Spinal cord (tissue), 10 donors: ENCODE measurements around the gene PATE2. TPM values are rescaled to one million over a fixed set of nuclear protein-coding genes. Genes with fewer than 3 reads are reported as not detected.

Experiments
- DNase-seq, 6 donors: peaks; one replicate each; pipeline versions ENCODE4 v3.0.0 to v3.0.0-alpha.2; 2013 to 2015; ENCODE audit warnings: low spot score in 6 of 6, low read depth in 4 of 6
- H3K27ac ChIP-seq: one replicate; pipeline ENCODE4 v1.5.1; 2013; ENCODE audit warnings: low read depth, low read length, control low read depth
- H3K27me3 ChIP-seq: one replicate; pipeline ENCODE4 v1.6.1; 2013; ENCODE audit warnings: low read length; ENCODE audit not compliant: control insufficient read depth, insufficient read depth
- H3K36me3 ChIP-seq: one replicate; pipeline ENCODE4 v1.6.1; 2013; ENCODE audit warnings: low read length; ENCODE audit not compliant: control insufficient read depth, insufficient read depth
- H3K4me1 ChIP-seq: one replicate; pipeline ENCODE4 v1.6.1; 2013; ENCODE audit warnings: low read length; ENCODE audit not compliant: control insufficient read depth, insufficient read depth
- H3K4me3 ChIP-seq: one replicate; pipeline ENCODE4 v1.5.1; 2013; ENCODE audit warnings: low read depth, low read length, control low read depth
- H3K9me3 ChIP-seq: one replicate; pipeline ENCODE4 v1.6.1; 2013; ENCODE audit warnings: low read length; ENCODE audit not compliant: control insufficient read depth, insufficient read depth
- WGBS: methylation state at CpG from one replicate; pipeline ENCODE4 v1.1.5; 2013; ENCODE audit warnings: missing lambda C conversion rate; ENCODE audit not compliant: insufficient coverage; 5-methylcytosine and 5-hydroxymethylcytosine counted together
- polyA plus RNA-seq, 2 donors: library from polyadenylated mRNA; unstranded; fragments of 120-200 nt; gene quantifications; one replicate each; pipeline ENCODE4 v1.2.1, GENCODE V29; 2013; ENCODE audit not compliant: insufficient read length in 2 of 2
- total RNA-seq, 2 donors: library from RNA; depleted of rRNA in 1 of 2; stranded (reverse); fragments of 120-200 nt in 1 of 2; fragments of >200 nt in 1 of 2; gene quantifications; one replicate each; pipeline versions ENCODE4 v1.2.3 to v1.2.4, GENCODE V29; 2013 to 2014
- donor health status: healthy.

Gene PATE2
- total and polyA plus RNA-seq, 4 donors = 0.23 to 1.5 (median 0.72) TPM

GRCh38 chr11:125772834-125773505 is 5.7 kb downstream of the PATE2 start:
- Histone ChIP-seq H3K4me3 (no peak overlapping the region), H3K9me3 (no peaks in the 10 kb centered on the region), H3K27me3 (no peaks in the 10 kb centered on the region), H3K4me1 (no peaks in the 10 kb centered on the region), H3K36me3 (no peaks in the 10 kb centered on the region), H3K27ac (no peak overlapping the region)
- WGBS = 81% methylated on average over 2 of the region's 3 CpGs
- DNase-seq = no peak

DNA sequence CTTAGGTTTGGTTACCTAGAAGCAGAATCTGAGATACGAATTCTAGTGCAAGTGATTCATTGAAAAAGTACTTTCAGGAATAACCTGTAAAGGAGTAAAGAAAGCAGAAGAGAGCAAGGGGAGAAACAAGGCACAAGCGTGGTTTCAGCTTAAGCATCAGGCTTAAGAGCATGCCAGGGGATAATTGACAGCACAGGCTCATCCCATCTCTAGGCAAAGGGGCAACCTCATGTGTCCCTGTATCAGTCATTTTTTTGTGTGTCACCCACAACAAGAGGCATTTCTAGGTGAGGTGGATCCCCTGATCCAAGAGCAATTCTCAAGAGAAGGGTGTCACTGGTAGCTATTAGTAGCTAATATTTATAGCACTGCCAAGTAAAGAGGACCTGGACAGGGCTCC is 8.0 kb downstream of the PATE2 start:
- Histone ChIP-seq H3K4me3 (no peak overlapping the region), H3K4me1 (no peaks in the 10 kb centered on the region), H3K27ac (no peak overlapping the region), H3K27me3 (no peaks in the 10 kb centered on the region), H3K36me3 (no peaks in the 10 kb centered on the region), H3K9me3 (no peaks in the 10 kb centered on the region)
- WGBS = 80% methylated on average over 2 of the region's 2 CpGs
- DNase-seq = no peak

DNA sequence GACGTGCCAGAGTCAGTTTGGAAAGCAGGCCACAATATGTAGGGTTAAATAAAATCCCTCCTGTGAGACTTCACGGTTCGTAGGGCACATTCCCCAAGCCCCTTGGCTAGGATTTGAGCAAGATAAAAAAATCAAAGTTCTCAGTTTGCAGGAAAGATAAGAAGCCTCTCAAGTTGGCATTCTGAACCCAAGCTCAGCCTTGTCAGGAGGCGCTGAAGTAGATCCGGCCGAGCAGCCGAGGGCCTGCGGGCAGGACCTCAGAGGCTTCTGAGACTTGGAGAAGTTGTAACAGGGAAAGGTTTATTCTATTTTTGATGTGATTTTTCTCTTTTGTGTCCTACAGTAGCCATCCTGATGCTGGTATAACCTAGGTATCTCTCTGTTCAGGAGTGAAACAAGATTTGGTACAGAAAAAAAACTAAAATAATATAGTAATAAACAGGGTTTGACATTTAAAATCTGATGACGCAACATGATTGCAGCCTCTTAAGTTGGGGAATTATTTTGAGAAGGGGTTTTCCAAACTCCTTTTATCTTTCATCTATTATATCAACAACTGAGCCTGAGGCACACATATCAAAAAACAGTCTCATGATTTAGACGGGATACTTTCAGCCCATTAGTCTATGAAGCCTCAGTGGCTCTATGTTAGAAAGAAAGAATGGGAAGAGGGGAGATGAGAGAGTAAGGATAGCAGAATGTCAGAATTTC is 10.1 kb downstream of the PATE2 start:
- H3K36me3 ChIP-seq = no peaks in the 10 kb centered on the region
- H3K27me3 ChIP-seq = no peaks in the 10 kb centered on the region
- H3K4me1 ChIP-seq = no peaks in the 10 kb centered on the region
- no peak overlapping the region for H3K27ac ChIP-seq
- DNase-seq = no peak
- 72% methylated on average over 8 of the region's 10 CpGs for WGBS
- no peak overlapping the region for H3K4me3 ChIP-seq
- no peaks in the 10 kb centered on the region for H3K9me3 ChIP-seq

GRCh38 chr11:125766251-125766650 is 12.4 kb downstream of the PATE2 start:
- Histone ChIP-seq H3K27me3 (no peaks in the 10 kb centered on the region), H3K4me1 (no peaks in the 10 kb centered on the region), H3K27ac (no peak overlapping the region), H3K36me3 (no peaks in the 10 kb centered on the region), H3K4me3 (no peak overlapping the region), H3K9me3 (no peaks in the 10 kb centered on the region)
- DNase-seq = no peak
- WGBS = no CpG with 5 or more reads among the region's 1 CpG

DNA sequence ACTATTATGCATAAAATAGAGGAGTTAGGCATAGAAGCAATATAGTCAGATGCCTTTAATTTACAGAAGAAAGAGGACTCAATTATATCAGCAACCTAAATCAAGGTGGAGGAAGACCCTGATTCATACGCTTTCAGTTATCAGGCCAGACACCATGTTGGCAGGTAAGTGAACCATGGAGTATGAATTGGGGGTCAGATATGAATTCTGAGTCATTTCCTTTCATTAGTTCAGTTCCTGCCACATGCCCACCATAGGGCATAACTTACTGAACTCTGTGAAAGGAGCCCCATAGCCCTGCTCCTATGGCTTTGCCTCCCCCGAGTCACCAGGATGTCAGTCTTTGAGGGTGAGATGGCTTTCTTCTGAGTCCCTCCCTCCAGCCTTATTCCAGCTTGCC is 15.1 kb downstream of the PATE2 start:
- H3K27me3 ChIP-seq = no peaks in the 10 kb centered on the region
- no peak overlapping the region for H3K4me3 ChIP-seq
- no peaks in the 10 kb centered on the region for H3K9me3 ChIP-seq
- WGBS = no CpG with 5 or more reads among the region's 2 CpGs
- H3K27ac ChIP-seq = no peak overlapping the region
- H3K36me3 ChIP-seq = no peaks in the 10 kb centered on the region
- H3K4me1 ChIP-seq = no peaks in the 10 kb centered on the region
- no peak for DNase-seq

DNA sequence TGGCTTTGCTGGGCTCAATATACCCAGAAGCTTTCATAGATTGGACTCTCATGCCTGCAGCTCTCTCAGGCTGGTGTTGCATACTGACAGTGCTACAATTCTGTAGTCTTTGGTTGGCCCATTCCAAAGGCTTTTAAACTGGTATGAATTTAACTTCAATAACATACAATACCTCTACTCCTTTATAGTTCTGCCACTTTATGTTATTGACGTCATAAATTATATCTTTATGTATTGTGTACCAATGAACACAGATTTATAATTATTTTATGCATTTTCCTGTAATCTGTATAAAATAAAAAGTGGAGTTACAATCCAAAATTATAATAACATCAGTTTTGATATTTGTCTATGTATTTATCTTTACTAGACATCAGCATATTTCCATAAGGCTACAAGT is 16.2 kb downstream of the PATE2 start:
- no peaks in the 10 kb centered on the region for H3K9me3 ChIP-seq
- H3K4me1 ChIP-seq = no peaks in the 10 kb centered on the region
- no CpG with 5 or more reads among the region's 1 CpG for WGBS
- H3K4me3 ChIP-seq = no peak overlapping the region
- H3K36me3 ChIP-seq = no peaks in the 10 kb centered on the region
- no peak for DNase-seq
- H3K27me3 ChIP-seq = no peaks in the 10 kb centered on the region
- H3K27ac ChIP-seq = no peak overlapping the region

DNA sequence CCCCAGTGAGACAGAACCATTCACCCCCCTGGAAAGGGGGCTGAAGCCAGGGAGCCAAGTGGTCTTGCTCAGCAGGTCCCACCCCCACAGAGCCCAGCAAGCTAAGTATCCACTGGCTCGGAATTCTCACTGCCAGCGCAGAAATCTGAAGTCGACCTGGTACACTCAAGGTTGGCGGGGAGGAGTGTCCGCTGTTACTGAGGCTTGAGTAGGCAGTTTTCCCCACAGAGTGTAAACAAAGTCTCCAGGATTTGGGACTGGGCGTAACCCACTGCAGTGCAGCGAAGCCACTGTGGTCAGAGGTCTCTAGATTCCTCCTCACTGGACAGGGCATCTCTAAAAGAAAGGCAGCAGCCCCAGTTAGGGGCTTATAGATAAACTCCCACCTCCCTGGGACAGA is 22.6 kb downstream of the PATE2 start:
- WGBS = 89% methylated on average over 6 of the region's 7 CpGs
- DNase-seq = no peak
- Histone ChIP-seq H3K27ac (no peak overlapping the region), H3K9me3 (no peaks in the 10 kb centered on the region), H3K4me1 (no peaks in the 10 kb centered on the region), H3K36me3 (no peaks in the 10 kb centered on the region), H3K27me3 (no peaks in the 10 kb centered on the region), H3K4me3 (no peak overlapping the region)

- Histone ChIP-seq H3K27ac (no peak overlapping the region), H3K36me3 (no peaks in the 10 kb centered on the region), H3K4me1 (no peaks in the 10 kb centered on the region), H3K9me3 (no peaks in the 10 kb centered on the region), H3K4me3 (no peak overlapping the region), H3K27me3 (no peaks in the 10 kb centered on the region)
- no CpG with 5 or more reads among the region's 2 CpGs for WGBS
- DNase-seq = no peak
Measured at GRCh38 chr11:125750629-125751028, 28.0 kb downstream of the PATE2 start.

- WGBS = no CpG with 5 or more reads among the region's 3 CpGs
Measured at GRCh38 chr11:125745979-125746378, 32.6 kb downstream of the PATE2 start, which contains the start of gene PATE1. TSS of gene PATE1 (plus strand) at chr11:125746279. CDS start at chr11:125746305, 26 bp downstream.

DNA sequence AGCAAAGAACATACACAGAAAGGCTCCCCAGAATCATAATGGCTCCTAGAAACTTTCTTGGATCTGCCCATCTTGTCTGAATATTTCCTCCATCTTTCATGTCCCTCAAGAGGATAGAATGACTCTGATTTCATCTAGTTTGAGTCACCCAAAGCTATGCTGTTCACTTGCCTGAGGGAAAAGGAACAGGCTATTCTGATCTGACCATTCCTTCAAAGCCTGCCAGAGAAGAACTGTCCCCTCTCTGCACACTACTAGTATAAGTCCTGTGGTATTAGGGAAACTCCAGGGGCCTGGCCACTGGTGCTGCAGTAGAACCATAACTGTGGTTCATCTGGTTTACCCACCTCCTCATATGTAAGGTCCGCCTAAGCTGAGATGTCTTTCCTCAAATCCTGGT is 34.9 kb downstream of the PATE2 start:
- H3K4me1 ChIP-seq = no peaks in the 10 kb centered on the region
- no peak for DNase-seq
- no peak overlapping the region for H3K4me3 ChIP-seq
- H3K9me3 ChIP-seq = no peaks in the 10 kb centered on the region
- no peak overlapping the region for H3K27ac ChIP-seq
- H3K36me3 ChIP-seq = no peaks in the 10 kb centered on the region
- 80% methylated on average over 1 of the region's 1 CpG for WGBS
- H3K27me3 ChIP-seq = no peaks in the 10 kb centered on the region

More at GRCh38 chr11:125745979-125746378, 32.6 kb downstream of the PATE2 start, which contains the start of gene PATE1:
- Histone ChIP-seq H3K27me3 (no peaks in the 10 kb centered on the region), H3K4me1 (no peaks in the 10 kb centered on the region), H3K36me3 (no peaks in the 10 kb centered on the region), H3K27ac (no peak within 1 kb of the TSS), H3K9me3 (no peaks in the 10 kb centered on the region), H3K4me3 (no peak within 1 kb of the TSS)
- DNase-seq = no peak
